Chondrocyte (in vitro differentiated cells): Measurements from ENCODE around the gene VASN. TPM values are rescaled to one million over a fixed set of nuclear protein-coding genes. Genes with fewer than 3 reads are reported as not detected.

Source experiments
- DNase-seq: peaks from one replicate; pipeline ENCODE4 v3.0.0; 2021; ENCODE audit warnings: mixed read lengths, low spot score
- H3K27ac Mint-ChIP-seq: one replicate; pipeline ENCODE4 v1.8.0; 2021; ENCODE audit warnings: mild to moderate bottlenecking, moderate library complexity, mixed read lengths; ENCODE audit not compliant: unreplicated experiment
- H3K27me3 Mint-ChIP-seq: 2 replicates; pipeline ENCODE4 v1.8.0; 2021; ENCODE audit warnings: low read depth, mixed read lengths
- H3K36me3 Mint-ChIP-seq: 2 replicates; pipeline ENCODE4 v1.8.0; 2021; ENCODE audit warnings: low read depth, mixed read lengths
- H3K4me1 Mint-ChIP-seq: 2 replicates; pipeline ENCODE4 v1.8.0; 2021; ENCODE audit warnings: low read depth, mild to moderate bottlenecking, mixed read lengths
- H3K4me3 Mint-ChIP-seq: one replicate; pipeline ENCODE4 v1.8.0; 2021; ENCODE audit warnings: mild to moderate bottlenecking, moderate library complexity, mixed read lengths; ENCODE audit not compliant: unreplicated experiment
- H3K9me3 Mint-ChIP-seq: 2 replicates; pipeline ENCODE4 v1.8.0; 2021; ENCODE audit warnings: low read depth, mixed read lengths
- CTCF ChIP-seq: fragments of 200-600 bp; sonication (generic); IDR thresholded peaks from 2 replicates; pipeline ENCODE4 v1.5.0; 2021; ENCODE audit warnings: antibody characterized with exemption, mild to moderate bottlenecking, moderate library complexity
- total RNA-seq: library from RNA; stranded (reverse); gene quantifications from 3 replicates; pipeline ENCODE4 v1.2.1, GENCODE V29; 2021

Gene VASN
- total RNA-seq, 1 donor from 2014 or later = 82.0 TPM

- Mint-ChIP-seq H3K4me3 (no peak overlapping the region), H3K36me3 (peaks cover 4% of the 10 kb centered on the region), H3K27me3 (no peaks in the 10 kb centered on the region), H3K4me1 (peaks cover 20% of the 10 kb centered on the region), H3K27ac (no peak overlapping the region), H3K9me3 (no peaks in the 10 kb centered on the region)
- no peak for TF ChIP-seq CTCF
- no peak for DNase-seq
These were observed 23.5 kb downstream of the VASN start for GRCh38 chr16:4395055-4395726.

GRCh38 chr16:4399001-4399730 lies 27.5 kb downstream of the VASN start:
- Mint-ChIP-seq H3K4me1 (peaks cover 4% of the 10 kb centered on the region), H3K9me3 (no peaks in the 10 kb centered on the region), H3K27ac (no peak overlapping the region), H3K36me3 (peaks cover 10% of the 10 kb centered on the region), H3K4me3 (no peak overlapping the region), H3K27me3 (no peaks in the 10 kb centered on the region)
- no peak for TF ChIP-seq CTCF
- DNase-seq = no peak

GRCh38 chr16:4401094-4401501 lies 29.4 kb downstream of the VASN start:
- Mint-ChIP-seq H3K27ac (no peak overlapping the region), H3K36me3 (peaks cover 13% of the 10 kb centered on the region), H3K27me3 (no peaks in the 10 kb centered on the region), H3K4me1 (peaks cover 6% of the 10 kb centered on the region), H3K9me3 (no peaks in the 10 kb centered on the region), H3K4me3 (no peak overlapping the region)
- DNase-seq = peak; percentile 79
- no peak for TF ChIP-seq CTCF

- no peak overlapping the region for H3K27ac Mint-ChIP-seq
- H3K4me1 Mint-ChIP-seq = peaks cover 6% of the 10 kb centered on the region
These were observed 29.9 kb downstream of the VASN start for GRCh38 chr16:4401510-4401909.

More at GRCh38 chr16:4401510-4401909, 29.9 kb downstream of the VASN start:
- H3K27me3 Mint-ChIP-seq = no peaks in the 10 kb centered on the region
- DNase-seq = no peak
- TF ChIP-seq CTCF = no peak
- no peaks in the 10 kb centered on the region for H3K9me3 Mint-ChIP-seq
- peaks cover 11% of the 10 kb centered on the region for H3K36me3 Mint-ChIP-seq
- H3K4me3 Mint-ChIP-seq = no peak overlapping the region
